MG63 (cell line): ENCODE results near the gene MID1. TPM values are rescaled to one million over a fixed set of nuclear protein-coding genes. Genes with fewer than 3 reads are reported as not detected.

Experiments
- DNase-seq: peaks from one replicate; pipeline ENCODE4 v3.0.0-alpha.2; 2020
- H3K27me3 ChIP-seq: fragments of 250-450 bp; sonication (Bioruptor Pico); 2 replicates; pipeline ENCODE4 v1.5.1; 2020; ENCODE audit warnings: mild to moderate bottlenecking, moderate library complexity
- H3K36me3 ChIP-seq: fragments of 250-450 bp; sonication (Bioruptor Pico); 2 replicates; pipeline ENCODE4 v1.5.1; 2020; ENCODE audit warnings: mild to moderate bottlenecking, moderate library complexity
- H3K4me3 ChIP-seq: fragments of 250-450 bp; sonication (Bioruptor Pico); 2 replicates; pipeline ENCODE4 v1.5.1; 2020; ENCODE audit warnings: mild to moderate bottlenecking, moderate library complexity
- H3K9me3 ChIP-seq: fragments of 250-450 bp; sonication (Bioruptor Pico); 2 replicates; pipeline ENCODE4 v1.5.1; 2020; ENCODE audit warnings: mild to moderate bottlenecking, moderate library complexity
- total RNA-seq: library from RNA; depleted of rRNA; stranded (reverse); fragments of >200 nt; shearing (Covaris generic); gene quantifications from 2 replicates; pipeline ENCODE4 v1.2.3, GENCODE V29; 2014; ENCODE audit warnings: low replicate concordance; rRNA removed

Gene MID1, protein sequence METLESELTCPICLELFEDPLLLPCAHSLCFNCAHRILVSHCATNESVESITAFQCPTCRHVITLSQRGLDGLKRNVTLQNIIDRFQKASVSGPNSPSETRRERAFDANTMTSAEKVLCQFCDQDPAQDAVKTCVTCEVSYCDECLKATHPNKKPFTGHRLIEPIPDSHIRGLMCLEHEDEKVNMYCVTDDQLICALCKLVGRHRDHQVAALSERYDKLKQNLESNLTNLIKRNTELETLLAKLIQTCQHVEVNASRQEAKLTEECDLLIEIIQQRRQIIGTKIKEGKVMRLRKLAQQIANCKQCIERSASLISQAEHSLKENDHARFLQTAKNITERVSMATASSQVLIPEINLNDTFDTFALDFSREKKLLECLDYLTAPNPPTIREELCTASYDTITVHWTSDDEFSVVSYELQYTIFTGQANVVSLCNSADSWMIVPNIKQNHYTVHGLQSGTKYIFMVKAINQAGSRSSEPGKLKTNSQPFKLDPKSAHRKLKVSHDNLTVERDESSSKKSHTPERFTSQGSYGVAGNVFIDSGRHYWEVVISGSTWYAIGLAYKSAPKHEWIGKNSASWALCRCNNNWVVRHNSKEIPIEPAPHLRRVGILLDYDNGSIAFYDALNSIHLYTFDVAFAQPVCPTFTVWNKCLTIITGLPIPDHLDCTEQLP
- total RNA-seq = 5.2 and 7.0 TPM in 2 replicates

DNA sequence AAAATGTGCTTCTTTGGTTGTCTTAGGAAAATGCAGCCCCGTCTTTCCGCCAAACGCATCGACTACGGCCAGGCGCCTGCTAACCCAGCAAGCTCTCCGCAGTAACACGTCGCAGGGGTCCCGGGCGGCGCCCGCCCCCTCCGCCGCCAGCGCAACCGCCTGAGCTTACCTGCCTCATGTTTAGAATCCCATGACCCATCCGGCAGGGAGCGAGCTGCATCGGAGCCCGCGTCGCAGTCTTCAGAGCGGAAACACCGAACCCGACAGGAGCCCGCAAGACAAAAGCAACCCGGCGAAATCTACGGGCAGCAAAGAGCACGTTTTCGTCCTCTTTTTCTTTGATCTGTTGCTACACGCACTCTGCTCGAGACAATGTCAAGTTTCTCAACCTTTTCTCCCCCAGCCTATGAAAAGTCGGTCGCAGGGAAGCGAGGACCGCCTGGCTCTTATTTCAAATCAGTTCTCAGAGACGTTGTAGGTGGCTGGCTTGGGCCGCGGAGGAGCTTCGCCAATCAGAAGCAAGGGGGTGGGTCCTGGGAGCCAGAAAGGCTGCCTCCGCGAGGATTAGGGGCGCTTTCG, at the start of gene MID1:
Gene MID1, minus strand, starts transcription at position 465 of the 579 bp plus-strand sequence. CDS start 53,038 bp downstream, outside the sequence.
- DNase-seq = peak; percentile 86

DNA sequence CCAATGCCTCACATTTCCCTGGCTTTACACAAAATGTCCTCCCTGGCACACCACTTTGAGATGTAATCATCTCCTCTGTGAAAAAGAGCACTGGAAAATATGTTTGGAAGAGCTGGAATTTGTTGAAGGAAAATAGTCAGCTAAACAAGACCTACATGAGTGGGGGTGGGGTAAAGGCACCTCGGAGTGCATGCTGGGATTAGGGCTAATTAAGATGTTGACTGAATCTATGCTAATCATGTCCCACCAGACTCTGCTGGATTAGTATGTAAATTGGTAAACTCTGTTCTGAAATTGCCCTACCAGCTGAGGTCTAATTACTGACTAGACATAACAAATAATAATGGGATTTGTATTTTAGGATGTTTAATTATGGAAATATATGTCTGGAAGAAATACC, 46.8 kb upstream of the MID1 start:
- H3K9me3 ChIP-seq = no peaks in the 10 kb centered on the region
- no peak for DNase-seq

More for the DNA sequence above, at the start of gene MID1:
- no peaks in the 10 kb centered on the region for H3K9me3 ChIP-seq
- peak within 1 kb of the TSS; percentile 82 for H3K4me3 ChIP-seq
- peaks cover 9% of the 10 kb centered on the region for H3K36me3 ChIP-seq
- H3K27me3 ChIP-seq = no peaks in the 10 kb centered on the region

DNA sequence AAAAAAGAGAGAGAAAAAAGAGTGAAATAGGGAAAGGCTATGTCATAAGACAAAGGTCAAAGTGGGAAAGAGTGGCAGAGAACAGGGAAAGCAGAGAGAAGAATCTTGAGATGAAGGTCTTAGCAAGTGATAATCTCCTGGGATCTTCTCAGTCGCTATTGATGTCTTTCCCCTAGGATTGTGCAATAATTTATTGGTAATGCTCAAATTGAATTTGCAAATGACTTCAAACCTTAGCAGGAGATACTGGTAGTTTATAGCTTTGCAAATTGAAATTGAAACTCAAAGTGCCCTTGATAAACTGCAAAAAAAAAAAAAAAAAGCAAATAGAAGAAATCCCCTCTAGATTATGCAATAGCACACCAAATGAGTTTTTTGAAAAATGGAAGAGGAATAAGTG, 45.7 kb upstream of the MID1 start:
- no peak for DNase-seq
- H3K27me3 ChIP-seq = no peaks in the 10 kb centered on the region
- H3K36me3 ChIP-seq = no peaks in the 10 kb centered on the region
- no peaks in the 10 kb centered on the region for H3K9me3 ChIP-seq
- no peak overlapping the region for H3K4me3 ChIP-seq

More for the DNA sequence above, 46.8 kb upstream of the MID1 start:
- H3K36me3 ChIP-seq = no peaks in the 10 kb centered on the region
- H3K27me3 ChIP-seq = no peaks in the 10 kb centered on the region
- no peak overlapping the region for H3K4me3 ChIP-seq

DNA sequence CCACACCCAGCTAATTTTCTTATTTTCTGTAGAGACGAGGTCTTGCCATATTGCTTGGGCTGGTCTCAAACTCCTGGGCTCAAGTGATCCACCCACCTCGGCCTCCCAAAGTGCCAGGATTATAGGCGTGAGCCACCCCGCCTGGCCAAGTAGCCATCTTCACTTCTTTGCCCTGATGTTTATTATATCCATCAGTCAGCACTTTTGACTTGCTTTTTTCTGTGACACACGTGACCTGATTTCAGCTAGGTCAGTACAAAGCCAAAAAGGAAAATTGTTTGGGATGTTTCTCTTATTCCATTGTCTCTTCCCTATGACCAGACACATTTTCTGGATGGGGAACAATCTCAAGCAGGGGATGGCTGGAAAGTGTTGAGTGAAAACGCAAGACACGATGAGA, 45.3 kb upstream of the MID1 start:
- DNase-seq = no peak
- no peak overlapping the region for H3K4me3 ChIP-seq
- H3K9me3 ChIP-seq = no peaks in the 10 kb centered on the region
- no peaks in the 10 kb centered on the region for H3K27me3 ChIP-seq
- no peaks in the 10 kb centered on the region for H3K36me3 ChIP-seq

DNA sequence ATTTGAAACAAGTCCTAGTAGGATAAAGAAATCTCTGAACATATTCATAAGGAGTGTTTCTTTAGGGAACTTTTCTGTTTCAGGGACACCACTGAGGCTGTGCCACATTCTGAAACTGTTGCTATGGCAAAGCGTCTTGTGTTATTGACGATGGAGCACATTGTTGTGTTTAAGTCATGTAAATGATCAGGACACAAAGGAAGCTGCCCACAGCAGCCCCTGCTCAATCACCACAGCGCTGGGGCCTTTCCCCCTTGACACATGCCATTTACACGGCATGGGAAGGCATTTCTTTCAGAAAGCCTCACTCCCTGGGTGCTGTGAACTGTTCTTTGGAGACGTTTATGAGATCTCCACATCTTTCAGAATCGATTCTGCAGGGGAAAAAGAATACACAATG, 39.8 kb upstream of the MID1 start:
- no peaks in the 10 kb centered on the region for H3K27me3 ChIP-seq
- no peak for DNase-seq
- H3K9me3 ChIP-seq = no peaks in the 10 kb centered on the region
- no peaks in the 10 kb centered on the region for H3K36me3 ChIP-seq
- no peak overlapping the region for H3K4me3 ChIP-seq

DNA sequence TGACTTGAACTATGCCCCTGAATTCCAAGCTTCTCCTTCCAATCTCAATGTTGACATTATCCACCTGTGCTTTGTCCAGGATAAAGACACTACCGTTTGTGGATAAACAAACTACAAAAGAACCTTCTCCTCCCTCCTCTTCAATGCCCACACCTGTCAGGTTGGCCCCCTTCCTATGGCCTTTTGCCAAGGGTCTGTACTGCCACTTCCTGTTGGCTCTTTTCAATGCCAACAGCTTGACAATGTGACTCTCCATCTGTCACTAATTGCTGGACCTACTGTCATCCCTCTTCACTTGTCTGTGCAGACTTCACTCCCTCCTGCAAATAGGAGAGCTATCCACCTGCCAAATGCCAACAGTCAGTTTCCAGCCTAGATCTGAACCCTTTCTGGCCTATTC, 35.8 kb upstream of the MID1 start:
- H3K4me3 ChIP-seq = no peak overlapping the region
- no peaks in the 10 kb centered on the region for H3K9me3 ChIP-seq
- H3K27me3 ChIP-seq = no peaks in the 10 kb centered on the region
- no peak for DNase-seq
- H3K36me3 ChIP-seq = no peaks in the 10 kb centered on the region

DNA sequence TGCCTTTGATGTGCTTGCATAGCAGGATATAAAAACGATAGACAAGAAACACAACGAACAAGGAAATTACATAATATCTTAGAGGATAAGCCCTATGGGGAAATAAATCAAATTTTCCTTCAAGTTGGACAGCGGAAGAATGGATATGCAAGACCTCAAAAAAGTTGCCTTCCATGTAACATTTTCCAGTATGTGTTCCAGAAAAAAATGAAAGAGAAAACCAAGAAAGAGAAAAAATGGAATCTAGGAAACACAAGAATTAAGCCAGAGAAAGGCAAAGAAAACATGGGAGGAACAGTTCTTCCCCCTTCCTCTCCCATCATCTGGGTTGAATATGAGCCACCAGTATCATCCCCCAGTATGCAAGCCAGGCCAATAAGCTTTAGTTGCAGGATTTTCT, 34.6 kb upstream of the MID1 start:
- Histone ChIP-seq H3K9me3 (no peaks in the 10 kb centered on the region), H3K36me3 (no peaks in the 10 kb centered on the region), H3K27me3 (no peaks in the 10 kb centered on the region), H3K4me3 (no peak overlapping the region)
- DNase-seq = no peak

DNA sequence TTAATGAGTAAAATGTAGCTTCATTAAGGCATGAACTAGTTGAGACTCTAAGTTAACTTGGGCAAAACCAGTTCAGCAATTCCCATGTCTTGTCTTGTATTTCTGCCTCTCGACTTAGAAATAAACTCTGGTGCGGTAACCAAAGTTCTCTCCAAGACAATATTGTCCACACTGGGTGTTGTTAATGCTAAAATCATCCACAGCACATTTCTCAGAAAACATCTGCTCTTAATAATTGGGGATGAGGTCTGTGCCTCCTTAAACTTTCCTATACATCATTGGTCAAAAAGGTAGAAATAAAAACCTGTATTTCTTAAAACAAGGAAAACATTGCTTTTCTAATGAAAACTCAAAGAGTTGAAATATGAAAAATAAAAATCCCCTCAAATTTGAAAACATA, 32.9 kb upstream of the MID1 start:
- Histone ChIP-seq H3K9me3 (no peaks in the 10 kb centered on the region), H3K4me3 (no peak overlapping the region), H3K36me3 (no peaks in the 10 kb centered on the region), H3K27me3 (no peaks in the 10 kb centered on the region)
- no peak for DNase-seq

DNA sequence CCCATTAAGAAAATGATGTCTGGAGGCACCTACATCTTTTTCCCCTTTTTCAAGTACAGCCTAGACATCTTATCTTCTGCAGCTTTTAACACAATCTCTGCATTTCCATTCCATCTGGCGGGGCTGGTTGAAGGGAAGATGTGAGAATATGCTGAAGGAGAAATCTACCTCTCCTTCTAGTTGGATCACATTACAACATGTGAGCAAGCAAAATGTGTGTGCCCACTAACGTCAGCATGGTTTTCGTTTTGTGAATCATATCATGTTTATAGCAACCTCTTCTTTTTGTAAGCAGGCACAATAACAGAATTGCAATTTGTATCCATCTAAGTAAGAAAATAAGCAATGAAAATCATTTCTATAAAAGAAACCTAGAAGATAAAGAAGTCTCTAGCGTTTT, 28.9 kb upstream of the MID1 start:
- Histone ChIP-seq H3K9me3 (no peaks in the 10 kb centered on the region), H3K4me3 (no peak overlapping the region), H3K27me3 (no peaks in the 10 kb centered on the region), H3K36me3 (no peaks in the 10 kb centered on the region)
- no peak for DNase-seq

DNA sequence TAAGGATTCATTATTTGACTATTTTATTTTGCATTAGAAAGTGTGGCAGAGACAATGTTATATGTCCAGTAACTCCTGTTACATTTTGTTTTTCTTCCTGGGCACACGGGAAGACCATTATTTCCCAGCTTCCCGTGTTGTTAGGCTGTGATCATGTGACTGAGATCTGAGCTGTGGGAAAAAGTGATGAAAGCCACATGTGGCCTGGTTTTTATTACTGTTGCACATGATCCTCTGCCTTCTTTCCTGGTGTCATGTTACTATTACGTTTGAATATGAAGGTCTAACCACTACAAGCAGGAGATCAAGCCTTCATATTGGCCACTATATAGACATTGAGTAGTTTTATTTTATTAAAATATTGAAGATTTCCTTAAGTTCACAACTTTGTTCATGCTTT, 28.2 kb upstream of the MID1 start:
- Histone ChIP-seq H3K27me3 (no peaks in the 10 kb centered on the region), H3K9me3 (no peaks in the 10 kb centered on the region), H3K4me3 (no peak overlapping the region), H3K36me3 (no peaks in the 10 kb centered on the region)
- DNase-seq = no peak

DNA sequence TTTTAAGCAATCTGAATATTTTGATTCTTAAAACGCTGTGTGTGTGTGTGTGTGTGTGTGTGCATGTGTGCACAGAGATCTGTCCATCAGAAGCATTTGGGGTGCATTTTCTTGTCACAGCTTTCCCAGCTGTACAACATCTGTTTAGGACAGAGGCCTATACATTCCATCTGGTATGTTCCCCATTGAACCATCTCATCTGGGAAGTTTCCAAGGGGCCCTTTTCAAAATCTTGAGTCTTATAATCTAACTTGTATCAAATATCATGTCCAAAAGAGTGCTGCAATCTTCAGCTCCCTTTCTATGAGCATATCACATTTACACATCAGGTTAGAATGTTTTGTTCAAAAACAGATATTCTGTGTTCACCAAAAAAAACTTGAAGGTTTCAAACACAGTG, 16.5 kb upstream of the MID1 start:
- H3K4me3 ChIP-seq = no peak overlapping the region
- H3K36me3 ChIP-seq = no peaks in the 10 kb centered on the region
- H3K27me3 ChIP-seq = no peaks in the 10 kb centered on the region
- no peaks in the 10 kb centered on the region for H3K9me3 ChIP-seq
- no peak for DNase-seq

DNA sequence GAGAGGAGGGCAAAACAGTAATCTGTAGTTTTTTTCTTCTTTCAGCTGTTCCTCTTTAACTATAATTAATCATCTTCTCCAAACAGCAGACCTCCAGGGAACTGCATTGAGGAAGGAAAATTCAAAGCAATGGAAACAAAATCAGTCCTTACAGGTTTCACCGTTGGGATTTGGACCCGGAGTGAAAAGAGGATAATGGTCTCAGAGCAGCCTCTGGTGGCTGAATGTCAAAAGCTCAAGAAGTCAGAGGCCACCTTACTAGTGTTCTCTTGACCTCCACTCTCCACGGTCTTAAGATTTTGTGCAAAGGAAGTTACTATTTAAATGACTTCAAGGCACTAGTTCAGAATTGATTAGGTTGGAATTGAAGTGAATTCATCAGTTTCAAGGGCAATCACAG, 16.0 kb upstream of the MID1 start:
- Histone ChIP-seq H3K9me3 (no peaks in the 10 kb centered on the region), H3K27me3 (no peaks in the 10 kb centered on the region), H3K4me3 (no peak overlapping the region), H3K36me3 (no peaks in the 10 kb centered on the region)
- peak; percentile 50 for DNase-seq

DNA sequence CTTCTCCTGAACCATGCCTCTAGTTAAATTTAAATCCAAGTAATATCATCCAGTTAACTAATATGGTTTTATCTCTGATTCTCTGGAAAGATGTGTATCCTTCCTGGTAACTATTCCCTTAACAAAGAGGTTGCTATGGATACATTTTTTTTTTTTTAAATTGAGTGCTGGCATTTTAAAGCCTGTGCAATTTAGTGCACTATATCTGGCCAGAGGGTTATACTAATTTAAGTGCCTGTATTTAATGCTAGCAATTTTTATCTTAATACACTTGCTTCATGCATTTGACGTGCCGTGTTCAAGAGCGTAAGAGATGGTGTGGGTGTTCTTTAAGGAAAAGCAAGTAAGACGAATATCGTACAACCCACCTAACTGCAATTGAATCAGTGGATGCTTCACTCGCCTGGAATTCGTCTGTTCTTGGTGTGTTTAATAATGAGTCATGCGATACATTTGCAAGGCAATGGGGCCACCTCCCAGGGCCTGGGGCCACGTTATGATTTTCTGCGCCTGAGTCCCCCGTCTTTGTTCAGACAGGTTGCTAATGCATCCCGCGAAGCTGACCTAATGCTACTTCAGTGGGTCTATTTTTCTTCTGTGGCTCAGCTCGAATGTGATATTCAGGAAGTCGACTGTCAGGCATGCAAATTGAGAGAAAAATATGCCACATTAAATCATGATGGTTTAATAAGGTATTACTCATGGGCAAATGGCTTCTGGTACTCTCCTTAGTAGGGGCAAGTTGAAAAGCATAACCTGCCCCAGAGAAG, 14.2 kb upstream of the MID1 start:
- Histone ChIP-seq H3K36me3 (no peaks in the 10 kb centered on the region), H3K9me3 (no peaks in the 10 kb centered on the region), H3K4me3 (no peak overlapping the region), H3K27me3 (no peaks in the 10 kb centered on the region)
- peak; percentile 81 for DNase-seq

DNA sequence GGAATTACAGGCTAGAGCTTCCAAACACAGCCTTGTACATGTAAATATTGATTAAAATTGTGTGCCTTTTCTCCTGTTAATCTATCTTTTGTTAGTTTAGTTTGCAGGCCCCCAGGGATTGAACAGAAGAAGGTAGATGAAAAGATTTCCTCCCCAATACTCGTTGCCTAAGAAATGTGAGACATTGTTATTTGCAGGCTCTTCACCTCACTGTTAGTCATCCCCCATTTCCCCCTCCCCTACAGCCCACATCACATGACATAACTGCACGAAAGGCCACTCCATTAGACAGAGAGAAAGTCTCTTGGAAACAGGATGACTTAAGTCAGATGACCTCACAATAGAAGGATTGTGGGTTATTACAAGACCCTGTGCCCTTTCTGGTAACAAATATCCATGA, 13.3 kb upstream of the MID1 start:
- H3K36me3 ChIP-seq = no peaks in the 10 kb centered on the region
- H3K9me3 ChIP-seq = no peaks in the 10 kb centered on the region
- H3K4me3 ChIP-seq = no peak overlapping the region
- DNase-seq = peak; percentile 78
- H3K27me3 ChIP-seq = no peaks in the 10 kb centered on the region

DNA sequence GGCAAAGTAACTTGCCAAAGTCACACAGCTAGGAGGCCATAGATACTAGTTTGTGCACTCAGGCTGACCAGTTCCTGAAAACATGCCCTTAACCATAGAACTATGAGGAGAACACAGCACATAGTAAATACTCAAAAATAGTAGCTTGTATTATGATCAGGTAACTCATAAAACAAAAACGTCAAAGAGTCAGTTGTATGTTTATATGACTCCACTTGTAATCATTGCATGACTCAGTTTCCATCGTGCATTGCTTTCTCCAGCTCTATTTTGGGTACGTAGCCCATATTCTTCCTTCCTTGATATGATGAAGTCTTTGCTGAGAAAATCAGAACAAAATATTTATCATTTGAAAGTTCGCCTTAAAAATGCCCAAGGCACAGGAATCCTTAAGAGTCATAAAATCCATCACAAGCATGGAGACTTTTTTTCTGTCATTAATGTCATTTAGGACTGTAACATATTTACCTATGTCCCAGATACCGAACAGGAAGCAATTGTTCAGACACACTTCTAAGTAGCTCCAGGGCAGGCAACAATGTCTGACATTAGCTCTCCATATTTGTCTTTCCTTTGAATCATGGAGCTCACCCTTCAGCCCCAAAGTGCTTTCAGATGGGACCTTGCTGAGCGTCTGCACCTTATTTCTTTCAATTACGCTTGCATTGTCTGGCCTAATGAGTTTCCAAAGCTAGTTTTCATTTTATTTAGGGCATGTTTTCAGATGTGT, 11.2 kb upstream of the MID1 start:
- DNase-seq = no peak
- Histone ChIP-seq H3K36me3 (no peaks in the 10 kb centered on the region), H3K9me3 (no peaks in the 10 kb centered on the region)

DNA sequence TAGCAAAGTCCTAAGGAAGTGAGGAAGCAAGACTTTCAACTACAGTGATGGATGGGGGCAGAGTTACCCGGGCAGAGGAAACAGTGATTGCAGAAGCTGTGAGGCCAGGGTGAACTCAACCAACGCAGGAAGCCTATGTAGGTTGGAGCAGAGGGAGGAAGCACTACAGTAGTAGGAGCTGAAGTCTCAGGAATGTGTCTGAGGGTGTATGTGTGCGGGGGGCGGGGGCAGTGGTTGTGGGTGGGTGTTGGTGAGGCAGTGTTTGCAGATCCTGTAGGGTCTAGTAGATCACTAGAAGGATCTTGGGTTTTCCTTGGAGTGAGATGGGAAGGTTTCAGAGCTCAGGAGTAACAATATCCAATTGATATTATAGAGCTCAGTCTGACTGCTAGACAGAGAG, 9.9 kb upstream of the MID1 start:
- DNase-seq = no peak
- H3K36me3 ChIP-seq = no peaks in the 10 kb centered on the region
- no peak overlapping the region for H3K4me3 ChIP-seq
- no peaks in the 10 kb centered on the region for H3K27me3 ChIP-seq
- no peaks in the 10 kb centered on the region for H3K9me3 ChIP-seq

More for the DNA sequence above, 11.2 kb upstream of the MID1 start:
- Histone ChIP-seq H3K4me3 (no peak overlapping the region), H3K27me3 (no peaks in the 10 kb centered on the region)
